Spleen (tissue), 7 donors: ENCODE results near the gene WASL.

Source experiments
- POLR2AphosphoS5 ChIP-seq, 3 donors: sonication (generic); formaldehyde crosslinking; IDR thresholded peaks; one replicate each; pipeline ENCODE4 v1.5.1; 2017; ENCODE audit warnings: antibody characterized with exemption in 3 of 3
- TF ChIP-seq, protein P1 (sequence below), 11 experiments: fragments of 200-600 bp in 7 of 11; fragments of 450-650 bp in 4 of 11; sonication (generic) in 4 of 11; IDR thresholded peaks in 8 of 11; conservative IDR thresholded peaks in 3 of 11; 1 replicate in 7 of 11; 2 replicates in 4 of 11; pipeline versions ENCODE4 v1.4.0 to v1.8.0; 2016 to 2021; ENCODE audit warnings: antibody characterized with exemption in 11 of 11, inconsistent platforms in 4 of 11, mild to moderate bottlenecking in 1 of 11
- donor health status: DM: no; HTN: no; CAD: no; lungs with moderate emphysema.
- donor health status: DM: no; HTN: no; CAD: no.
- donor health status: DM: no; HTN: no; CAD: no.

DNA sequence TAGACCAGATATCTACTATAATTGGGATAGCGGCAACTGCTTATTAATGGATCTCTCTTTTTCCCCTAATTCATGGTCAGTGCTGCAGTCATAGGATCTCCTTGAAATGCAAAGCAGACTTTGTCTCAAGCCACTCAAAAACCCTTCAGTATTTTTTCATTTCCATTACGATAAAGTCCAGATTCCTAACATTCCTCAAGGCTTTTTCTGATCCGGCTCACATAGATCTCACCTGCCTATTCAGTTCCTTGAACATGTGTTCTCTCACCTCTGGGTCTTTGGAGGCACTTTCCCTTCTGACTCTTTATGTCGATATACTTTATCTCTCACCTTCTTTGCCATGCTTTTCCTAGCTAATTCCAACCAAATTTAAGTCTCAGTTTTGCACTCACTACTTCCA is 25.7 kb upstream of the WASL start:
- TF ChIP-seq, protein P1, sequence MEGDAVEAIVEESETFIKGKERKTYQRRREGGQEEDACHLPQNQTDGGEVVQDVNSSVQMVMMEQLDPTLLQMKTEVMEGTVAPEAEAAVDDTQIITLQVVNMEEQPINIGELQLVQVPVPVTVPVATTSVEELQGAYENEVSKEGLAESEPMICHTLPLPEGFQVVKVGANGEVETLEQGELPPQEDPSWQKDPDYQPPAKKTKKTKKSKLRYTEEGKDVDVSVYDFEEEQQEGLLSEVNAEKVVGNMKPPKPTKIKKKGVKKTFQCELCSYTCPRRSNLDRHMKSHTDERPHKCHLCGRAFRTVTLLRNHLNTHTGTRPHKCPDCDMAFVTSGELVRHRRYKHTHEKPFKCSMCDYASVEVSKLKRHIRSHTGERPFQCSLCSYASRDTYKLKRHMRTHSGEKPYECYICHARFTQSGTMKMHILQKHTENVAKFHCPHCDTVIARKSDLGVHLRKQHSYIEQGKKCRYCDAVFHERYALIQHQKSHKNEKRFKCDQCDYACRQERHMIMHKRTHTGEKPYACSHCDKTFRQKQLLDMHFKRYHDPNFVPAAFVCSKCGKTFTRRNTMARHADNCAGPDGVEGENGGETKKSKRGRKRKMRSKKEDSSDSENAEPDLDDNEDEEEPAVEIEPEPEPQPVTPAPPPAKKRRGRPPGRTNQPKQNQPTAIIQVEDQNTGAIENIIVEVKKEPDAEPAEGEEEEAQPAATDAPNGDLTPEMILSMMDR (IDR thresholded peaks at IDR 0.05 in 8 of 11, conservative IDR thresholded peaks at IDR 0.05 in 3 of 11), result no peak
- no peak for TF ChIP-seq POLR2AphosphoS5 (IDR thresholded peaks at IDR 0.05)
